ENCODE measurements around the gene GRK3. TPM values are rescaled to one million over a fixed set of nuclear protein-coding genes. Genes with fewer than 3 reads are reported as not detected.

Gene GRK3
- total RNA-seq, 2 donors from 2014 or later = 19.4 to 21.0 TPM

GRCh38 chr22:25540166-25540907 lies 24.1 kb upstream of the GRK3 start:
- 92 to 100% methylated on average over 2 to 3 of the region's 3 CpGs for WGBS, 2 experiments (ENCODE audit: insufficient coverage in 1 of 2, insufficient read length in 1 of 2)
- Histone ChIP-seq H3K4me1 (ENCODE audit: control insufficient read depth, insufficient read depth, low read length) (no peaks in the 10 kb centered on the region), H3K4me3 (ENCODE audit: low read length) (no peak overlapping the region), H3K9me3 (ENCODE audit: control insufficient read depth, low read length) (no peaks in the 10 kb centered on the region), H3K27ac (ENCODE audit: low read depth, low read length) (no peak overlapping the region), H3K9ac (ENCODE audit: extremely low read depth, low read length, poor library complexity, severe bottlenecking) (no peak overlapping the region), H3K36me3 (ENCODE audit: control insufficient read depth, insufficient read depth, low read length) (no peaks in the 10 kb centered on the region), H3K27me3 (ENCODE audit: control insufficient read depth, insufficient read depth, low read length, poor library complexity, severe bottlenecking) (no peaks in the 10 kb centered on the region)
- TF ChIP-seq CTCF (conservative IDR thresholded peaks at IDR 0.05) = no peak
- H3K27ac Mint-ChIP-seq = no peak overlapping the region
- no peaks in the 10 kb centered on the region for H3K27me3 Mint-ChIP-seq (ENCODE audit: insufficient read depth)
- no peaks in the 10 kb centered on the region for H3K4me1 Mint-ChIP-seq
- DNase-seq = no peak
- no peaks in the 10 kb centered on the region for H3K9me3 Mint-ChIP-seq
- H3K36me3 Mint-ChIP-seq (ENCODE audit: low read depth) = no peaks in the 10 kb centered on the region
- no peak overlapping the region for H3K4me3 Mint-ChIP-seq

GRCh38 chr22:25540908-25541660 lies 23.4 kb upstream of the GRK3 start:
- Mint-ChIP-seq H3K4me3 (no peak overlapping the region), H3K4me1 (no peaks in the 10 kb centered on the region), H3K27me3 (ENCODE audit: insufficient read depth) (peaks cover 3% of the 10 kb centered on the region), H3K27ac (no peak overlapping the region), H3K36me3 (ENCODE audit: low read depth) (no peaks in the 10 kb centered on the region), H3K9me3 (no peaks in the 10 kb centered on the region)
- no peak overlapping the region for H3K4me3 ChIP-seq (ENCODE audit: low read length)
- no peak for TF ChIP-seq CTCF (conservative IDR thresholded peaks at IDR 0.05)
- H3K36me3 ChIP-seq (ENCODE audit: control insufficient read depth, insufficient read depth, low read length) = no peaks in the 10 kb centered on the region
- H3K27me3 ChIP-seq (ENCODE audit: control insufficient read depth, insufficient read depth, low read length, poor library complexity, severe bottlenecking) = no peaks in the 10 kb centered on the region
- DNase-seq = no peak
- no peak overlapping the region for H3K27ac ChIP-seq (ENCODE audit: low read depth, low read length)
- no peaks in the 10 kb centered on the region for H3K4me1 ChIP-seq (ENCODE audit: control insufficient read depth, insufficient read depth, low read length)
- H3K9me3 ChIP-seq (ENCODE audit: control insufficient read depth, low read length) = no peaks in the 10 kb centered on the region
- 90 to 95% methylated on average over 4 of the region's 4 CpGs for WGBS, 2 experiments (ENCODE audit: insufficient coverage in 1 of 2, insufficient read length in 1 of 2)
- H3K9ac ChIP-seq (ENCODE audit: extremely low read depth, low read length, poor library complexity, severe bottlenecking) = no peak overlapping the region

GRCh38 chr22:25542191-25542590 lies 22.3 kb upstream of the GRK3 start:
- WGBS, 2 experiments (ENCODE audit: insufficient coverage in 1 of 2, insufficient read length in 1 of 2) = 100% methylated on average over 1 of the region's 1 CpG; no CpG with 5 or more reads in 1 of the 2 experiments
- no peaks in the 10 kb centered on the region for H3K36me3 ChIP-seq (ENCODE audit: control insufficient read depth, insufficient read depth, low read length)
- Mint-ChIP-seq H3K27ac (no peak overlapping the region), H3K9me3 (no peaks in the 10 kb centered on the region), H3K4me1 (peaks cover 3% of the 10 kb centered on the region), H3K27me3 (ENCODE audit: insufficient read depth) (peaks cover 3% of the 10 kb centered on the region), H3K4me3 (no peak overlapping the region), H3K36me3 (ENCODE audit: low read depth) (no peaks in the 10 kb centered on the region)
- DNase-seq = no peak
- H3K27ac ChIP-seq (ENCODE audit: low read depth, low read length) = no peak overlapping the region
- no peaks in the 10 kb centered on the region for H3K9me3 ChIP-seq (ENCODE audit: control insufficient read depth, low read length)
- H3K9ac ChIP-seq (ENCODE audit: extremely low read depth, low read length, poor library complexity, severe bottlenecking) = no peak overlapping the region
- no peak overlapping the region for H3K4me3 ChIP-seq (ENCODE audit: low read length)
- H3K4me1 ChIP-seq (ENCODE audit: control insufficient read depth, insufficient read depth, low read length) = no peaks in the 10 kb centered on the region
- no peaks in the 10 kb centered on the region for H3K27me3 ChIP-seq (ENCODE audit: control insufficient read depth, insufficient read depth, low read length, poor library complexity, severe bottlenecking)
- TF ChIP-seq CTCF (conservative IDR thresholded peaks at IDR 0.05) = no peak

Data from endodermal cell (in vitro differentiated cells).